H9 (cell line): Measurements from ENCODE around the gene TMEM156. TPM values are rescaled to one million over a fixed set of nuclear protein-coding genes. Genes with fewer than 3 reads are reported as not detected.

Source experiments
- DNase-seq: peaks from one replicate; pipeline ENCODE4 v3.0.0-alpha.2; 2017
- H2AFZ ChIP-seq: one replicate; pipeline ENCODE4 v1.6.1; 2013; ENCODE audit warnings: mild to moderate bottlenecking, low read length, control low read depth, moderate library complexity
- H2AK5ac ChIP-seq: 2 replicates; pipeline ENCODE4 v1.6.1; 2013; ENCODE audit warnings: low read length, control low read depth, mixed read lengths; ENCODE audit not compliant: insufficient read length
- H2BK120ac ChIP-seq: one replicate; pipeline ENCODE4 v1.6.1; 2013; ENCODE audit warnings: low read depth, mild to moderate bottlenecking, low read length, control low read depth, inconsistent platforms; ENCODE audit not compliant: poor library complexity, severe bottlenecking
- H2BK12ac ChIP-seq: 2 replicates; pipeline ENCODE4 v1.6.1; 2013; ENCODE audit warnings: low read length, control low read depth, mixed read lengths, low read depth; ENCODE audit not compliant: insufficient read length
- H2BK15ac ChIP-seq: 2 replicates; pipeline ENCODE4 v1.6.1; 2013; ENCODE audit warnings: low read depth, low read length, control low read depth
- H2BK20ac ChIP-seq: one replicate; pipeline ENCODE4 v1.6.1; 2013; ENCODE audit warnings: low read depth, mild to moderate bottlenecking, low read length, control low read depth, inconsistent platforms; ENCODE audit not compliant: poor library complexity, severe bottlenecking
- H2BK5ac ChIP-seq: 2 replicates; pipeline ENCODE4 v1.6.1; 2013; ENCODE audit warnings: low read length, control low read depth, mixed read lengths; ENCODE audit not compliant: insufficient read length
- H3K14ac ChIP-seq: 2 replicates; pipeline ENCODE4 v1.6.1; 2013; ENCODE audit warnings: low read length, control low read depth; ENCODE audit not compliant: insufficient read depth
- H3K18ac ChIP-seq: 2 replicates; pipeline ENCODE4 v1.6.1; 2013; ENCODE audit warnings: low read depth, mild to moderate bottlenecking, mixed read lengths, low read length, control low read depth; ENCODE audit not compliant: insufficient read length
- H3K23ac ChIP-seq: 2 replicates; pipeline ENCODE4 v1.6.1; 2013; ENCODE audit warnings: low read length, control low read depth, mixed read lengths, low read depth; ENCODE audit not compliant: insufficient read length
- H3K23me2 ChIP-seq: 2 replicates; pipeline ENCODE4 v1.6.1; 2013; ENCODE audit warnings: low read depth, mild to moderate bottlenecking, mixed read lengths, low read length, control low read depth; ENCODE audit not compliant: insufficient read length, poor library complexity, severe bottlenecking
- H3K27ac ChIP-seq: 2 replicates; pipeline ENCODE4 v1.5.1; 2013; ENCODE audit warnings: low read length, control low read depth, mixed read lengths, low read depth; ENCODE audit not compliant: insufficient read length
- H3K27me3 ChIP-seq: 2 replicates; pipeline ENCODE4 v1.6.1; 2013; ENCODE audit warnings: low read length, control low read depth, inconsistent platforms; ENCODE audit not compliant: insufficient read depth
- H3K4ac ChIP-seq: 2 replicates; pipeline ENCODE4 v1.6.1; 2013; ENCODE audit warnings: low read depth, mild to moderate bottlenecking, control low read depth, inconsistent platforms, low read length, moderate library complexity
- H3K4me1 ChIP-seq: 2 replicates; pipeline ENCODE4 v1.6.1; 2013; ENCODE audit warnings: low read length, control low read depth, inconsistent platforms; ENCODE audit not compliant: insufficient read depth
- H3K4me2 ChIP-seq: 2 replicates; pipeline ENCODE4 v1.6.1; 2013; ENCODE audit warnings: low read length, control low read depth, mixed read lengths; ENCODE audit not compliant: insufficient read length, insufficient read depth
- H3K56ac ChIP-seq: 2 replicates; pipeline ENCODE4 v1.6.1; 2013; ENCODE audit warnings: low read depth, mild to moderate bottlenecking, mixed read lengths, low read length, control low read depth; ENCODE audit not compliant: insufficient read length
- H3K79me1 ChIP-seq: 2 replicates; pipeline ENCODE4 v1.6.1; 2013; ENCODE audit warnings: low read depth, mild to moderate bottlenecking, moderate library complexity, low read length, control low read depth, inconsistent platforms; ENCODE audit not compliant: insufficient read depth, poor library complexity, severe bottlenecking
- H3K79me2 ChIP-seq: 2 replicates; pipeline ENCODE4 v1.6.1; 2013; ENCODE audit warnings: low read length, control low read depth, inconsistent platforms; ENCODE audit not compliant: insufficient read depth
- H3K9ac ChIP-seq: 2 replicates; pipeline ENCODE4 v1.6.1; 2013; ENCODE audit warnings: low read length, control low read depth, mixed read lengths; ENCODE audit not compliant: insufficient read length; ENCODE audit errors: extremely low read depth
- H3K9me3 ChIP-seq: one replicate; pipeline ENCODE4 v1.6.1; 2013; ENCODE audit warnings: low read depth, low read length, inconsistent platforms; ENCODE audit not compliant: control insufficient read depth
- H3T11ph ChIP-seq: one replicate; pipeline ENCODE4 v1.6.1; 2013; ENCODE audit warnings: mild to moderate bottlenecking, low read length, control low read depth, inconsistent platforms
- H4K20me1 ChIP-seq: one replicate; pipeline ENCODE4 v1.6.1; 2013; ENCODE audit not compliant: control insufficient read depth, insufficient read length, insufficient read depth
- H4K5ac ChIP-seq: 2 replicates; pipeline ENCODE4 v1.6.1; 2013; ENCODE audit warnings: low read depth, mild to moderate bottlenecking, mixed read lengths, low read length, control low read depth; ENCODE audit not compliant: insufficient read length
- H4K8ac ChIP-seq: replicated peaks from 2 replicates; pipeline ENCODE4 v1.6.1; 2013; ENCODE audit warnings: low read length, control low read depth, mixed read lengths, low read depth; ENCODE audit not compliant: insufficient read length
- H4K91ac ChIP-seq: 2 replicates; pipeline ENCODE4 v1.6.1; 2013; ENCODE audit warnings: low read depth, mild to moderate bottlenecking, moderate library complexity, mixed read lengths, low read length, control low read depth; ENCODE audit not compliant: insufficient read length
- H3K27ac Mint-ChIP-seq, 3 experiments: 2 replicates in 2 of 3; 3 replicates in 1 of 3; pipeline ENCODE4 v1.8.0; 2020 to 2021; ENCODE audit warnings: mixed read lengths in 3 of 3, mild to moderate bottlenecking in 1 of 3, moderate library complexity in 1 of 3
- H3K27me3 Mint-ChIP-seq: 2 replicates; pipeline ENCODE4 v1.8.0; 2021; ENCODE audit warnings: low read depth, mild to moderate bottlenecking, moderate library complexity, mixed read lengths
- H3K36me3 Mint-ChIP-seq, 3 experiments: 2 replicates in 2 of 3; 3 replicates in 1 of 3; pipeline ENCODE4 v1.8.0; 2020 to 2021; ENCODE audit warnings: low read depth in 3 of 3, mixed read lengths in 3 of 3; ENCODE audit not compliant: insufficient read depth in 1 of 3
- H3K4me1 Mint-ChIP-seq, 2 experiments: 2 replicates each; pipeline ENCODE4 v1.8.0; 2020; ENCODE audit warnings: mixed read lengths in 2 of 2
- H3K4me3 Mint-ChIP-seq, 2 experiments: 2 replicates in 1 of 2; 3 replicates in 1 of 2; pipeline ENCODE4 v1.8.0; 2020 to 2021; ENCODE audit warnings: mild to moderate bottlenecking in 2 of 2, mixed read lengths in 2 of 2, moderate library complexity in 1 of 2
- H3K9me3 Mint-ChIP-seq, 2 experiments: 2 replicates in 1 of 2; 3 replicates in 1 of 2; pipeline ENCODE4 v1.8.0; 2020; ENCODE audit warnings: mild to moderate bottlenecking in 2 of 2, mixed read lengths in 2 of 2, moderate library complexity in 1 of 2
- CTCF ChIP-seq: fragments of 200-600 bp; sonication (generic); conservative IDR thresholded peaks from 3 replicates; pipeline ENCODE4 v1.8.0; 2021; ENCODE audit warnings: antibody characterized with exemption, mild to moderate bottlenecking
- WGBS: extraction: QIAGEN DNeasy Blood & Tissue Kit; methylation state at CpG from one replicate; pipeline ENCODE4 v1.1.7; 2013; ENCODE audit warnings: missing lambda C conversion rate, low lambda C conversion rate, mixed read lengths; ENCODE audit not compliant: insufficient read length; ENCODE audit errors: extremely low coverage; 5-methylcytosine and 5-hydroxymethylcytosine counted together
- total RNA-seq: library from RNA; stranded (reverse); gene quantifications from 2 replicates; pipeline ENCODE4 v1.2.1, GENCODE V29; 2021

The TMEM156 gene
- total RNA-seq, 1 experiment from 2014 or later, result not detected

GRCh38 chr4:38940476-38940875, 91.7 kb downstream of the TMEM156 start:
- H3K4me3 Mint-ChIP-seq, result no peak overlapping the region

More at GRCh38 chr4:38940476-38940875, 91.7 kb downstream of the TMEM156 start:
- H3K79me2 ChIP-seq, result no peaks in the 10 kb centered on the region
- H3K4me1 ChIP-seq, result no peaks in the 10 kb centered on the region
- DNase-seq, result no peak
- Mint-ChIP-seq H3K36me3 (peaks cover 0 to 4% (median 0%) of the 10 kb centered on the region in 3 experiments; a peak in 1 of 7 replicates), H3K27ac (no peak overlapping the region; a peak in 2 of 7 replicates), H3K27me3 (no peaks in the 10 kb centered on the region; the same call in 1 of the 2 replicates), H3K9me3 (no peaks in the 10 kb centered on the region), H3K4me1 (0 out of 4 replicates have a peak, but pooled peaks cover 0 to 2% of the 10 kb centered on the region in 2 experiments)
- no peak overlapping the region for H2AFZ ChIP-seq
- no peak overlapping the region for H3K4ac ChIP-seq
- H4K8ac ChIP-seq, result no peak overlapping the region
- H3K56ac ChIP-seq, result no peak overlapping the region
- no peak overlapping the region for H2BK5ac ChIP-seq
- no peak overlapping the region for H4K91ac ChIP-seq
- H3K14ac ChIP-seq, result no peak overlapping the region
- H3K9ac ChIP-seq, result no peak overlapping the region
- H4K20me1 ChIP-seq, result no peaks in the 10 kb centered on the region
- H4K5ac ChIP-seq, result no peak overlapping the region
- no peak for TF ChIP-seq CTCF
- no peak overlapping the region for H3K23ac ChIP-seq
- no peak overlapping the region for H2BK120ac ChIP-seq
- no peak overlapping the region for H2BK12ac ChIP-seq
- no peak overlapping the region for H3K4me2 ChIP-seq
- H3K9me3 ChIP-seq, result no peaks in the 10 kb centered on the region
- no peak overlapping the region for H2BK20ac ChIP-seq
- no peaks in the 10 kb centered on the region for H3K27me3 ChIP-seq
- WGBS, result no CpG with 5 or more reads among the region's 3 CpGs
- no peak overlapping the region for H3T11ph ChIP-seq
- no peaks in the 10 kb centered on the region for H3K23me2 ChIP-seq
- H2BK15ac ChIP-seq, result no peak overlapping the region
- no peak overlapping the region for H3K27ac ChIP-seq
- H3K79me1 ChIP-seq, result no peaks in the 10 kb centered on the region
- no peak overlapping the region for H2AK5ac ChIP-seq
- no peak overlapping the region for H3K18ac ChIP-seq
